HepG2 (cell line): ENCODE measurements around the gene TTC31. TPM values are rescaled to one million over a fixed set of nuclear protein-coding genes. Genes with fewer than 3 reads are reported as not detected.

ENCODE experiments used
- AGO1 ChIP-seq: fragments of 200-400 bp; formaldehyde crosslinking; IDR thresholded peaks from 2 replicates; pipeline ENCODE4 v1.6.1; 2017; ENCODE audit warnings: mild to moderate bottlenecking, low read depth, low read length, moderate library complexity; ENCODE audit not compliant: poor library complexity, severe bottlenecking
- ATF7-NPFF ChIP-seq: sonication (generic); formaldehyde crosslinking; IDR thresholded peaks from 2 replicates; pipeline ENCODE4 v1.8.1; 2023; ENCODE audit warnings: mild to moderate bottlenecking, low read depth, missing genetic modification reagents, moderate library complexity
- CBX5 ChIP-seq: sonication (generic); formaldehyde crosslinking; IDR thresholded peaks from 2 replicates; pipeline ENCODE4 v1.4.0; 2020; ENCODE audit warnings: missing genetic modification reagents, borderline replicate concordance
- FIP1L1 ChIP-seq: fragments of 200-400 bp; formaldehyde crosslinking; IDR thresholded peaks from 2 replicates; pipeline ENCODE4 v1.6.1; 2018; ENCODE audit warnings: low read depth, mild to moderate bottlenecking, low read length, moderate library complexity, borderline replicate concordance; ENCODE audit not compliant: insufficient read depth
- GPN1 ChIP-seq: sonication (generic); formaldehyde crosslinking; IDR thresholded peaks from 2 replicates; pipeline ENCODE4 v1.5.1; 2020; ENCODE audit warnings: missing genetic modification reagents, borderline replicate concordance
- MAFK ChIP-seq, 2 experiments: IDR thresholded peaks in 1 of 2; conservative IDR thresholded peaks in 1 of 2; 2 replicates each; pipeline ENCODE4 v1.6.1; 2011; ENCODE audit warnings: improper control_type of control experiment in 2 of 2, low read length in 2 of 2
- PHF5A ChIP-seq: IDR thresholded peaks from one replicate; pipeline ENCODE4 v1.6.1; 2018; ENCODE audit warnings: low read depth, missing genetic modification reagents; ENCODE audit not compliant: unreplicated experiment
- RBM22 ChIP-seq: fragments of 200-400 bp; formaldehyde crosslinking; optimal IDR thresholded peaks from 2 replicates; pipeline ENCODE3; 2017; ENCODE audit warnings: mild to moderate bottlenecking, low read length, moderate library complexity
- SETDB1 ChIP-seq: sonication (generic); formaldehyde crosslinking; IDR thresholded peaks from 2 replicates; pipeline ENCODE4 v1.5.1; 2020; ENCODE audit warnings: missing genetic modification reagents, mild to moderate bottlenecking, borderline replicate concordance
- SRF ChIP-seq: IDR thresholded peaks from 2 replicates; pipeline ENCODE4 v1.6.1; 2011; ENCODE audit warnings: mild to moderate bottlenecking, low read depth, low read length, moderate library complexity
- TBL1XR1 ChIP-seq: fragments of 150-350 bp; IDR thresholded peaks from 2 replicates; pipeline ENCODE4 v1.6.1; 2014; ENCODE audit warnings: borderline replicate concordance, low read length; ENCODE audit not compliant: partially characterized antibody
- ZKSCAN5 ChIP-seq: sonication (generic); formaldehyde crosslinking; IDR thresholded peaks from 2 replicates; pipeline ENCODE4 v1.5.1; 2020; ENCODE audit warnings: mild to moderate bottlenecking, missing genetic modification reagents
- ZNF446 ChIP-seq: sonication (generic); formaldehyde crosslinking; IDR thresholded peaks from 2 replicates; pipeline ENCODE4 v1.5.0; 2020; ENCODE audit warnings: mild to moderate bottlenecking, missing genetic modification reagents
- ZNF510 ChIP-seq: sonication (generic); formaldehyde crosslinking; IDR thresholded peaks from 2 replicates; pipeline ENCODE4 v1.4.0; 2020; ENCODE audit warnings: low read depth, mild to moderate bottlenecking, missing genetic modification reagents
- ZNF547 ChIP-seq: sonication (generic); formaldehyde crosslinking; IDR thresholded peaks from 2 replicates; pipeline ENCODE4 v1.5.1; 2020; ENCODE audit warnings: mild to moderate bottlenecking, missing genetic modification reagents
- ZNF562 ChIP-seq: sonication (generic); formaldehyde crosslinking; IDR thresholded peaks from 2 replicates; pipeline ENCODE4 v1.8.0; 2022; ENCODE audit warnings: missing genetic modification reagents, borderline replicate concordance
- ZNF615 ChIP-seq: sonication (generic); formaldehyde crosslinking; IDR thresholded peaks from 2 replicates; pipeline ENCODE4 v1.5.0; 2020; ENCODE audit warnings: mild to moderate bottlenecking, missing genetic modification reagents, borderline replicate concordance
- ZNF644 ChIP-seq: IDR thresholded peaks from 2 replicates; pipeline ENCODE4 v1.6.1; 2016; ENCODE audit warnings: low read depth
- ZNF766 ChIP-seq: sonication (generic); formaldehyde crosslinking; IDR thresholded peaks from 2 replicates; pipeline ENCODE4 v1.5.0; 2020; ENCODE audit warnings: missing genetic modification reagents, borderline replicate concordance
- polyA plus RNA-seq, 8 experiments: library from polyadenylated mRNA; depleted of rRNA in 3 of 8; stranded (reverse) in 7 of 8; unstranded in 1 of 8; fragments of >200 nt; fragmentation: Illumina TruSeq in 4 of 8; extraction: Trizol in 4 of 8; gene quantifications; 2 replicates each; pipeline versions ENCODE4 v1.2.1 to v1.2.3, GENCODE V29; 2011 to 2016; ENCODE audit warnings: low read depth in 4 of 8, missing spikeins in 1 of 8, mixed read lengths in 1 of 8; ENCODE audit not compliant: insufficient read depth in 1 of 8
- total RNA-seq, 5 experiments: library from RNA; depleted of rRNA; stranded (reverse); fragments of >200 nt; fragmentation: Illumina TruSeq; extraction: Trizol; gene quantifications; 2 replicates each; pipeline ENCODE4 v1.2.3, GENCODE V29; 2016; ENCODE audit warnings: low read depth in 1 of 5
- TF ChIP-seq, protein P1 (sequence below): sonication (generic); formaldehyde crosslinking; IDR thresholded peaks from 2 replicates; pipeline ENCODE4 v1.4.0; 2020; ENCODE audit warnings: missing genetic modification reagents
- TF ChIP-seq, protein P2 (sequence below): sonication (generic); formaldehyde crosslinking; IDR thresholded peaks from 2 replicates; pipeline ENCODE4 v1.4.0; 2020; ENCODE audit warnings: missing genetic modification reagents
- TF ChIP-seq, protein P3 (sequence below): sonication (generic); formaldehyde crosslinking; IDR thresholded peaks from 2 replicates; pipeline ENCODE4 v1.4.0; 2020; ENCODE audit warnings: missing genetic modification reagents
- TF ChIP-seq, protein P4 (sequence below): sonication (generic); formaldehyde crosslinking; IDR thresholded peaks from 2 replicates; pipeline ENCODE4 v1.8.0; 2023; ENCODE audit warnings: mild to moderate bottlenecking, missing genetic modification reagents

Gene TTC31
- total and polyA plus RNA-seq, 2 of the 13 experiments (the other 11 are each of a cell fraction or from before 2014, with no cell fraction given), result 28.3 to 39.5 TPM

DNA sequence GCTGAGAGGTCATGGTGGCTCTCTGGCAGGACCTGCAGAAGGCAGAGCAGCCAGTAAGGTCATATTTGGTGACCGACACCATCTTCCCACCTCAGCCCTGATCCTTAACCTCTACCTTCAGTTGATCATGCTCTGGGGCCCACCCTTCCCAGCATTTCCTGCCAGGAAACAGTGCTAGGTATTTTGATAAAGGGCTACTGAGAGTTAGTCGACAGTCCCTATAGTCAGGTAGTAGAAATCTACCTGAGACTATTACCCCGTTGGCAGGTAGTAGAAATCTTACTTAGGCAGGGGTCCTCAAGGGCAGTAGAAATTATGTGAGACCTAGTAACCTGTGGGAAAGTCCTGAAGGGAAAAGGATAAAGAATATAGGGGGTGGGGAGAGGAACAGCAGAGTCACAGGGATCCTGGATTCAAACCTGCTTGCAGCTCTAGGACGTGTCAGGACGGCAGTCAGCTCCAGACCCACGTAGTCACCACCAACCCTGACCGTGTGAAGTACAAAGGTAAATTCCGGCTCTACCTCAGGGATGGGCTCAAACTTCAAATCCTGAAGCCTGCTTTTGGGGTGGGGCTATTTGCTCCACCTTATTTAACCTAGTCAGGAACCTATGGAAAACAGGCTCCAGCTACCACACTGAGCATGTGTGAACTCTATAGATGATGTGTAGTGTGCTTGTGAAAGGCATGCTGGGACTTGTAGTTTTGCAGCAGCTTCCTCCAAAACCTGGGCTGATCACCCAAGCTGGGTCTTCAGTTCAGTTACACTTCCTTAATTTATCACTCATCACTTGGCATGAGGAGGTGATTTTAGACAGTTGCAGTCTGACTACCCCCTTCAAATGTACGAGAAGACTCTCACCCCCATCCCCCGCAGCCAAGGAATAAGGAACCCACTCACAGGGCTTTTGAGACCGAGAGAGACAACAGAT is 43.1 kb downstream of the TTC31 start, which contains the start of gene DQX1 (continued):
- TF ChIP-seq CBX5 (CRISPR knock-in tag), result no peak; the same call in 1 of the 2 replicates
- TF ChIP-seq PHF5A (CRISPR knock-in tag), result peak; percentile 46
- no peak for TF ChIP-seq ZNF615 (CRISPR knock-in tag)
- TF ChIP-seq ZNF766 (CRISPR knock-in tag), result no peak
- TF ChIP-seq FIP1L1, result no peak
- TF ChIP-seq TBL1XR1, result peak; percentile 74
- TF ChIP-seq, protein P1, sequence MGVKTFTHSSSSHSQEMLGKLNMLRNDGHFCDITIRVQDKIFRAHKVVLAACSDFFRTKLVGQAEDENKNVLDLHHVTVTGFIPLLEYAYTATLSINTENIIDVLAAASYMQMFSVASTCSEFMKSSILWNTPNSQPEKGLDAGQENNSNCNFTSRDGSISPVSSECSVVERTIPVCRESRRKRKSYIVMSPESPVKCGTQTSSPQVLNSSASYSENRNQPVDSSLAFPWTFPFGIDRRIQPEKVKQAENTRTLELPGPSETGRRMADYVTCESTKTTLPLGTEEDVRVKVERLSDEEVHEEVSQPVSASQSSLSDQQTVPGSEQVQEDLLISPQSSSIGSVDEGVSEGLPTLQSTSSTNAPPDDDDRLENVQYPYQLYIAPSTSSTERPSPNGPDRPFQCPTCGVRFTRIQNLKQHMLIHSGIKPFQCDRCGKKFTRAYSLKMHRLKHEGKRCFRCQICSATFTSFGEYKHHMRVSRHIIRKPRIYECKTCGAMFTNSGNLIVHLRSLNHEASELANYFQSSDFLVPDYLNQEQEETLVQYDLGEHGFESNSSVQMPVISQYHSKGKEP (CRISPR knock-in tag), result no peak
- TF ChIP-seq, protein P2, sequence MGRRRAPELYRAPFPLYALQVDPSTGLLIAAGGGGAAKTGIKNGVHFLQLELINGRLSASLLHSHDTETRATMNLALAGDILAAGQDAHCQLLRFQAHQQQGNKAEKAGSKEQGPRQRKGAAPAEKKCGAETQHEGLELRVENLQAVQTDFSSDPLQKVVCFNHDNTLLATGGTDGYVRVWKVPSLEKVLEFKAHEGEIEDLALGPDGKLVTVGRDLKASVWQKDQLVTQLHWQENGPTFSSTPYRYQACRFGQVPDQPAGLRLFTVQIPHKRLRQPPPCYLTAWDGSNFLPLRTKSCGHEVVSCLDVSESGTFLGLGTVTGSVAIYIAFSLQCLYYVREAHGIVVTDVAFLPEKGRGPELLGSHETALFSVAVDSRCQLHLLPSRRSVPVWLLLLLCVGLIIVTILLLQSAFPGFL, result no peak
- TF ChIP-seq, protein P3, sequence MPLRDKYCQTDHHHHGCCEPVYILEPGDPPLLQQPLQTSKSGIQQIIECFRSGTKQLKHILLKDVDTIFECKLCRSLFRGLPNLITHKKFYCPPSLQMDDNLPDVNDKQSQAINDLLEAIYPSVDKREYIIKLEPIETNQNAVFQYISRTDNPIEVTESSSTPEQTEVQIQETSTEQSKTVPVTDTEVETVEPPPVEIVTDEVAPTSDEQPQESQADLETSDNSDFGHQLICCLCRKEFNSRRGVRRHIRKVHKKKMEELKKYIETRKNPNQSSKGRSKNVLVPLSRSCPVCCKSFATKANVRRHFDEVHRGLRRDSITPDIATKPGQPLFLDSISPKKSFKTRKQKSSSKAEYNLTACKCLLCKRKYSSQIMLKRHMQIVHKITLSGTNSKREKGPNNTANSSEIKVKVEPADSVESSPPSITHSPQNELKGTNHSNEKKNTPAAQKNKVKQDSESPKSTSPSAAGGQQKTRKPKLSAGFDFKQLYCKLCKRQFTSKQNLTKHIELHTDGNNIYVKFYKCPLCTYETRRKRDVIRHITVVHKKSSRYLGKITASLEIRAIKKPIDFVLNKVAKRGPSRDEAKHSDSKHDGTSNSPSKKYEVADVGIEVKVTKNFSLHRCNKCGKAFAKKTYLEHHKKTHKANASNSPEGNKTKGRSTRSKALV, result 0 out of 2 replicates have a peak, but pooled peaks have one; percentile 19
- TF ChIP-seq ZNF562 (CRISPR knock-in tag), result no peak
- no peak for TF ChIP-seq AGO1
- TF ChIP-seq ZKSCAN5 (CRISPR knock-in tag), result no peak
- TF ChIP-seq, protein P4, sequence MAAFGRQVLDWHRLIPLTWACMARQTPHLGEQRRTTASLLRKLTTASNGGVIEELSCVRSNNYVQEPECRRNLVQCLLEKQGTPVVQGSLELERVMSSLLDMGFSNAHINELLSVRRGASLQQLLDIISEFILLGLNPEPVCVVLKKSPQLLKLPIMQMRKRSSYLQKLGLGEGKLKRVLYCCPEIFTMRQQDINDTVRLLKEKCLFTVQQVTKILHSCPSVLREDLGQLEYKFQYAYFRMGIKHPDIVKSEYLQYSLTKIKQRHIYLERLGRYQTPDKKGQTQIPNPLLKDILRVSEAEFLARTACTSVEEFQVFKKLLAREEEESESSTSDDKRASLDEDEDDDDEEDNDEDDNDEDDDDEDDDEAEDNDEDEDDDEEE (CRISPR knock-in tag), result no peak
- TF ChIP-seq ATF7-NPFF (CRISPR knock-in tag), result peak; percentile 62; the same call in 1 of the 2 replicates
- TF ChIP-seq MAFK (conservative IDR thresholded peaks at IDR 0.05 in 1 of 2, IDR thresholded peaks at IDR 0.05 in 1 of 2; ENCODE audit: low read length in 2 of 2), result 0 out of 4 replicates have a peak, but pooled peaks of 1 of the 2 experiments have one; percentile 0
- no peak for TF ChIP-seq SETDB1 (CRISPR knock-in tag)
- peak; percentile 84 for TF ChIP-seq RBM22
- TF ChIP-seq ZNF644, result no peak
- TF ChIP-seq ZNF446 (CRISPR knock-in tag), result no peak
- TF ChIP-seq GPN1, result no peak
- TF ChIP-seq ZNF510 (CRISPR knock-in tag), result peak; percentile 39; the same call in 1 of the 2 replicates
- TF ChIP-seq ZNF547 (CRISPR knock-in tag), result 0 out of 2 replicates have a peak, but pooled peaks have one; percentile 58
- no peak for TF ChIP-seq SRF
